Activated CD8-positive, alpha-beta memory T cell treated with anti-CD3 and anti-CD28 coated beads, Interleukin-2, amount 10 ng/mL, durations not matched to agents 7 days and 5 days (primary cell): ENCODE data around the gene STAT3. TPM values are rescaled to one million over a fixed set of nuclear protein-coding genes. Genes with fewer than 3 reads are reported as not detected.
"Not testable (repeated sequence)": the region's sequence is repeated elsewhere in the genome, so short reads cannot be mapped to it uniquely, and the experiment has no call there.

Experiments used
- ATAC-seq: fragments of 150-1000 bp; cut with Tn5 transposase; one replicate; pipeline ENCODE4 v1.10.0; 2021; ENCODE audit warnings: moderate library complexity
- CTCF ChIA-PET: fragments of 350-600 bp; sonication (Branson Sonifier 250); formaldehyde crosslinking; loops from one replicate; lab custom pipeline; 2021; ENCODE audit warnings: antibody characterized with exemption; lab: Charles Lee
- DNase-seq: peaks from one replicate; pipeline ENCODE4 v3.0.0-alpha.2; 2020
- H3K27ac Mint-ChIP-seq: one replicate; pipeline ENCODE4 v1.8.0; 2021; ENCODE audit warnings: mild to moderate bottlenecking, mixed read lengths
- H3K27me3 Mint-ChIP-seq: one replicate; pipeline ENCODE4 v1.8.0; 2021; ENCODE audit warnings: mixed read lengths
- H3K36me3 Mint-ChIP-seq: one replicate; pipeline ENCODE4 v1.8.0; 2021; ENCODE audit warnings: mild to moderate bottlenecking, mixed read lengths
- H3K4me1 Mint-ChIP-seq: one replicate; pipeline ENCODE4 v1.8.0; 2021; ENCODE audit warnings: mixed read lengths
- H3K4me3 Mint-ChIP-seq: one replicate; pipeline ENCODE4 v1.8.0; 2021; ENCODE audit warnings: mild to moderate bottlenecking, moderate library complexity, mixed read lengths
- H3K9me3 Mint-ChIP-seq: one replicate; pipeline ENCODE4 v1.8.0; 2022; ENCODE audit warnings: low read depth, mixed read lengths
- total RNA-seq, 2 experiments: library from RNA; stranded (reverse); gene quantifications; one replicate each; pipeline ENCODE4 v1.2.3, GENCODE V29; 2021

The STAT3 gene
- total RNA-seq, 2 experiments from 2014 or later, result 90.5 to 97.6 TPM

GRCh38 chr17:42421136-42421506 is 32.9 kb upstream of the STAT3 start:
- ATAC-seq, result no peak
- Mint-ChIP-seq H3K4me1 (peaks cover 15% of the 10 kb centered on the region), H3K27ac (no peak overlapping the region), H3K27me3 (peaks cover 57% of the 10 kb centered on the region), H3K9me3 (no peaks in the 10 kb centered on the region), H3K36me3 (no peaks in the 10 kb centered on the region), H3K4me3 (peak overlapping the region; percentile 49)
- CTCF ChIA-PET, result interaction anchor here (0.8 to 1.9 kb wide), 6 partner anchors 11 to 106 kb away, joined by 3 to 10 read pairs (median 4); no protein-coding TSS in a partner anchor
- DNase-seq, result no peak

- H3K9me3 Mint-ChIP-seq, DNase-seq, H3K4me3 Mint-ChIP-seq, ATAC-seq, H3K27ac Mint-ChIP-seq, CTCF ChIA-PET, H3K36me3 Mint-ChIP-seq: not testable (repeated sequence)
- peaks cover 31% of the 10 kb centered on the region for H3K27me3 Mint-ChIP-seq
- H3K4me1 Mint-ChIP-seq, result peaks cover 20% of the 10 kb centered on the region
These were observed 29.7 kb upstream of the STAT3 start for GRCh38 chr17:42417981-42418380.

- Mint-ChIP-seq H3K27me3 (peaks cover 5% of the 10 kb centered on the region), H3K27ac (peak overlapping the region; percentile 39), H3K36me3 (no peaks in the 10 kb centered on the region), H3K4me1 (peaks cover 9% of the 10 kb centered on the region), H3K9me3 (no peaks in the 10 kb centered on the region), H3K4me3 (no peak overlapping the region)
- ATAC-seq, result peak; percentile 78
- DNase-seq, result peak; percentile 69
- CTCF ChIA-PET, result interaction anchor here (0.8 to 30.0 kb wide), 11 partner anchors 9 to 313 kb away, joined by 3 to 967 read pairs (median 4); no protein-coding TSS in a partner anchor
These were observed 26.6 kb upstream of the STAT3 start for GRCh38 chr17:42414704-42415409.

DNA sequence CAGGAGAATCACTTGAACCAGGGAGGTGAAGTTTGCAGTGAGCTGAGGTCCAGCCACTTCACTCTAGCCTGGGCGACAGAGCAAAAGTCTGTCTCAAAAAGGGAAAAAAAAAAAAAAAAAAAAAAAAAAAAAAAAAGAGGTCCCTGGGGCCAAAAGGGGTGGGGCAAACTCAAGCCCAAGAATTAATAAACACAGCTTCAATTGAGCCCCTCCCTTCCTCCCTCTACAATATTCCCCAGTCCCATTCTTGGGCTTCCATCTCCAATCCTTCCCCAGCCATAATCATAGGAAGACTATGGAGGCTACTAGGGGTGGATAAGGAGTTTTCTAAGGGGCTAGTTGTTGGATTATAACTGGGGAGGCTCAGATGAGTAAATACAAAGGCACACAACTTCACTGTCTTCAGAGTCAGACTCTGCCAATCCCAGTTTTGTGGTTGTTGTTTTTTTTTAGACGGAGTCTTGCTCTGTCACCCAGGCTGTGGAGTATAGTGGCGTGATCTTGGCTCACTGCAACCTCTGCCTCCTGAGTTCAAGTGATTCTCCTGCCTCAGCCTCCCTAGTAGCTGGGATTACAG is 25.3 kb upstream of the STAT3 start:
- no peaks in the 10 kb centered on the region for H3K27me3 Mint-ChIP-seq
- CTCF ChIA-PET, result interaction anchor here (0.6 to 30.0 kb wide), 8 partner anchors 8 to 114 kb away, joined by 3 to 967 read pairs (median 3); no protein-coding TSS in a partner anchor
- H3K4me3 Mint-ChIP-seq, result no peak overlapping the region
- H3K36me3 Mint-ChIP-seq, result no peaks in the 10 kb centered on the region
- no peak overlapping the region for H3K27ac Mint-ChIP-seq
- ATAC-seq, result no peak
- H3K4me1 Mint-ChIP-seq, result peaks cover 7% of the 10 kb centered on the region
- no peaks in the 10 kb centered on the region for H3K9me3 Mint-ChIP-seq
- DNase-seq, result no peak

- Mint-ChIP-seq H3K9me3 (no peaks in the 10 kb centered on the region), H3K4me3 (no peak overlapping the region), H3K36me3 (no peaks in the 10 kb centered on the region), H3K4me1 (peaks cover 13% of the 10 kb centered on the region), H3K27ac (no peak overlapping the region), H3K27me3 (no peaks in the 10 kb centered on the region)
- no peak for DNase-seq
- CTCF ChIA-PET, result interaction anchor here (1.2 to 30.0 kb wide), 2 partner anchors 11 to 89 kb away, joined by 3 to 967 read pairs; partner anchors contain the start of gene CAVIN1
- no peak for ATAC-seq
These were observed 23.9 kb upstream of the STAT3 start for GRCh38 chr17:42411905-42412679.

- H3K27me3 Mint-ChIP-seq, result no peaks in the 10 kb centered on the region
- no peak for ATAC-seq
These were observed 23.1 kb upstream of the STAT3 start for GRCh38 chr17:42411361-42411760.

DNA sequence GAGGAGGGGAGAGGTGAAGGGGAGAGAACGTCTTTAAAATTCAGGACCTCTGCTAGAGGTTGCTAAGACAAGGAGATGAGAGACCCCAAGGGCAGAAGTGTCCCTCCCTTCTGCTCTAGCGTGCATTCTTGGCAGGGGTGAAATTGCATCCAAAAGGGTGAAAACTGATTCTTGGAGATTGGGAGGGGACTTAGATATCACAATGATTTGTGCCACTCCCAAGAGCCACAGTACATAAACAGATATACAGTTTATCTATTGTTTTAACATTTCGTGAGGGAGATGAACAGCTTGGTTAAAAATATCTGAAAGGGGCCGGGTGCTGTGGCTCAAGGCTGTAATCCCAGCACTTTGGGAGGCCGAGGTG is 22.1 kb upstream of the STAT3 start:
- ATAC-seq (no peak), DNase-seq (no peak)
- no peaks in the 10 kb centered on the region for H3K36me3 Mint-ChIP-seq
- CTCF ChIA-PET, result interaction anchor here (0.7 to 30.0 kb wide), 6 partner anchors 10 to 270 kb away, joined by 3 to 967 read pairs (median 6); no protein-coding TSS in a partner anchor
- no peak overlapping the region for H3K27ac Mint-ChIP-seq
- H3K9me3 Mint-ChIP-seq, result no peaks in the 10 kb centered on the region
- H3K4me1 Mint-ChIP-seq, result peaks cover 16% of the 10 kb centered on the region
- no peak overlapping the region for H3K4me3 Mint-ChIP-seq
- H3K27me3 Mint-ChIP-seq, result no peaks in the 10 kb centered on the region

More at GRCh38 chr17:42411361-42411760, 23.1 kb upstream of the STAT3 start:
- no peak overlapping the region for H3K27ac Mint-ChIP-seq
- H3K4me1 Mint-ChIP-seq, result peaks cover 13% of the 10 kb centered on the region
- CTCF ChIA-PET, result interaction anchor here (2.5 to 30.0 kb wide), 2 partner anchors 9 to 89 kb away, joined by 10 to 967 read pairs; no protein-coding TSS in a partner anchor
- H3K9me3 Mint-ChIP-seq, result no peaks in the 10 kb centered on the region
- no peaks in the 10 kb centered on the region for H3K36me3 Mint-ChIP-seq
- H3K4me3 Mint-ChIP-seq, result no peak overlapping the region
- no peak for DNase-seq

GRCh38 chr17:42409523-42410318 is 21.5 kb upstream of the STAT3 start:
- peaks cover 11% of the 10 kb centered on the region for H3K4me1 Mint-ChIP-seq
- no peak for ATAC-seq
- H3K4me3 Mint-ChIP-seq, result no peak overlapping the region
- no peaks in the 10 kb centered on the region for H3K9me3 Mint-ChIP-seq
- H3K36me3 Mint-ChIP-seq, result no peaks in the 10 kb centered on the region
- CTCF ChIA-PET, result interaction anchor here (0.9 to 30.0 kb wide), 6 partner anchors 11 to 188 kb away, joined by 3 to 967 read pairs (median 6); no protein-coding TSS in a partner anchor
- no peak for DNase-seq
- no peak overlapping the region for H3K27ac Mint-ChIP-seq
- H3K27me3 Mint-ChIP-seq, result no peaks in the 10 kb centered on the region

- no peak overlapping the region for H3K27ac Mint-ChIP-seq
- H3K9me3 Mint-ChIP-seq, result no peaks in the 10 kb centered on the region
- no peak overlapping the region for H3K4me3 Mint-ChIP-seq
- ATAC-seq (no peak), DNase-seq (no peak)
- peaks cover 4% of the 10 kb centered on the region for H3K27me3 Mint-ChIP-seq
- CTCF ChIA-PET, result interaction anchor here (0.6 to 30.0 kb wide), 6 partner anchors 14 to 122 kb away, joined by 3 to 967 read pairs (median 20); partner anchors contain the start of gene STAT3
- no peaks in the 10 kb centered on the region for H3K36me3 Mint-ChIP-seq
- H3K4me1 Mint-ChIP-seq, result peaks cover 9% of the 10 kb centered on the region
These were observed 19.8 kb upstream of the STAT3 start for GRCh38 chr17:42408061-42408460.

- H3K36me3 Mint-ChIP-seq, result no peaks in the 10 kb centered on the region
- no peaks in the 10 kb centered on the region for H3K9me3 Mint-ChIP-seq
- CTCF ChIA-PET, result interaction anchor here (0.6 to 30.0 kb wide), 22 partner anchors 7 to 373 kb away, joined by 3 to 967 read pairs (median 6); partner anchors contain the start of genes CAVIN1 and STAT3
- ATAC-seq (peak; percentile 79), DNase-seq (peak; percentile 76)
- H3K27me3 Mint-ChIP-seq, result peaks cover 5% of the 10 kb centered on the region
- no peak overlapping the region for H3K4me3 Mint-ChIP-seq
- H3K27ac Mint-ChIP-seq, result no peak overlapping the region
- peaks cover 9% of the 10 kb centered on the region for H3K4me1 Mint-ChIP-seq
These were observed 19.1 kb upstream of the STAT3 start for GRCh38 chr17:42407289-42407836.

- Mint-ChIP-seq H3K4me3 (no peak overlapping the region), H3K27ac (no peak overlapping the region), H3K9me3 (no peaks in the 10 kb centered on the region), H3K4me1 (peaks cover 10% of the 10 kb centered on the region), H3K27me3 (peaks cover 7% of the 10 kb centered on the region), H3K36me3 (no peaks in the 10 kb centered on the region)
- CTCF ChIA-PET, result interaction anchor here (0.7 to 30.0 kb wide), 47 partner anchors 8 to 444 kb away, joined by 3 to 967 read pairs (median 4); partner anchors contain the start of genes CAVIN1, DHX58 and STAT3
- no peak for DNase-seq
- no peak for ATAC-seq
These were observed 18.5 kb upstream of the STAT3 start for GRCh38 chr17:42406615-42407288.
